ENCODE measurements around the gene AATF.

DNA sequence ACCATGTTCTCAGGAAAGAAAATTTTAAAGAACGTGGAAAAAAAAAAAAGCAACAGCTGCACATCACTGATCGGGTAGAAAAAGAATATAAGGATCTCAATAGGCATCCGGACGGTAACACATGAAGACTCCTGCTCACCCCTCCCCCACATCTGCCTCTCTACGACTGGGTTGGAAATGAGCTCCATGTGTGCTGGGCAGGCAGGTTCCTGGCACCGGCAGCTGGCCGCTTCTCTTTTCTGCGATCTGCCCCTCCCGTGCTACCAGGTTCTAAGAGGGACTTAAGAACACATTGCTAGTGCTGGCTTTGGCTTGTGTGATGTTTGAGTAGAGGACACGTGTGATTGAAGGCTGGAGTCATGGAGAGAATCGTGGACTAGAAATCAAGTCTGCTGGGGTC lies 115.5 kb downstream of the AATF start:
- TF ChIP-seq, protein P1, sequence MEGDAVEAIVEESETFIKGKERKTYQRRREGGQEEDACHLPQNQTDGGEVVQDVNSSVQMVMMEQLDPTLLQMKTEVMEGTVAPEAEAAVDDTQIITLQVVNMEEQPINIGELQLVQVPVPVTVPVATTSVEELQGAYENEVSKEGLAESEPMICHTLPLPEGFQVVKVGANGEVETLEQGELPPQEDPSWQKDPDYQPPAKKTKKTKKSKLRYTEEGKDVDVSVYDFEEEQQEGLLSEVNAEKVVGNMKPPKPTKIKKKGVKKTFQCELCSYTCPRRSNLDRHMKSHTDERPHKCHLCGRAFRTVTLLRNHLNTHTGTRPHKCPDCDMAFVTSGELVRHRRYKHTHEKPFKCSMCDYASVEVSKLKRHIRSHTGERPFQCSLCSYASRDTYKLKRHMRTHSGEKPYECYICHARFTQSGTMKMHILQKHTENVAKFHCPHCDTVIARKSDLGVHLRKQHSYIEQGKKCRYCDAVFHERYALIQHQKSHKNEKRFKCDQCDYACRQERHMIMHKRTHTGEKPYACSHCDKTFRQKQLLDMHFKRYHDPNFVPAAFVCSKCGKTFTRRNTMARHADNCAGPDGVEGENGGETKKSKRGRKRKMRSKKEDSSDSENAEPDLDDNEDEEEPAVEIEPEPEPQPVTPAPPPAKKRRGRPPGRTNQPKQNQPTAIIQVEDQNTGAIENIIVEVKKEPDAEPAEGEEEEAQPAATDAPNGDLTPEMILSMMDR (IDR thresholded peaks at IDR 0.05; ENCODE audit: low read length), result no peak
- no peak for TF ChIP-seq EZH2 (IDR thresholded peaks at IDR 0.05; ENCODE audit: borderline replicate concordance, low read length)
